PFSK-1 (cell line): Measurements from ENCODE around the gene OR1F1.

Source experiments
- POLR2AphosphoS5 ChIP-seq: IDR thresholded peaks from 2 replicates; pipeline ENCODE4 v1.6.1; 2012; ENCODE audit warnings: low read depth, mild to moderate bottlenecking, control low read depth, low read length, moderate library complexity
- SIN3A ChIP-seq: IDR thresholded peaks from 2 replicates; pipeline ENCODE4 v1.6.1; 2012; ENCODE audit warnings: mild to moderate bottlenecking, low read length, moderate library complexity, borderline replicate concordance; ENCODE audit not compliant: insufficient read depth

DNA sequence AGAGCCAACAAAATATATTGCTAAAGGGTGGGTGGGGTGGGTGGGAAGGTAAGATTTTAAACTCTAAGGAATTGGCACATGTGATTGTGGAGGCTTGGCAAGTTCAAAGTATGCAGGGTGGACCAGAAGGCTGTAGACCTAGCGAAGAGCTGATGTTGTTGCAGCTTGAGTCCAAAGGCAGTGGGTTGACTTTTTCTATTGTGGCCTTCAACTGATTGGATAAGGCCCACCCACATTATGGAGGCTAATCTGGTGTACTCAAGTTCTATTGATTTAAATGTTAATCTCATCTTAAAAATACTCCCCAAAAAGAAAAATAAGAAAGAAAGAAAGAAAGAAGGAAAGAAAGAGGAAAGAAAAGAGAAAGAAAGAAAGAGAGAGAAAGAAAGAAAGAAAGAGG is 24.6 kb downstream of the OR1F1 start:
- TF ChIP-seq POLR2AphosphoS5 = no peak
- no peak for TF ChIP-seq SIN3A
